Urinary bladder (tissue), 4 donors: ENCODE measurements around the gene SEMA3D. TPM values are rescaled to one million over a fixed set of nuclear protein-coding genes. Genes with fewer than 3 reads are reported as not detected.

ENCODE experiments used
- DNase-seq: peaks from one replicate; pipeline ENCODE4 v3.0.0-alpha.2; 2015; ENCODE audit errors: extremely low spot score
- H3K27ac ChIP-seq: one replicate; pipeline ENCODE4 v1.5.1; 2013; ENCODE audit warnings: low read depth, mild to moderate bottlenecking, moderate library complexity
- H3K36me3 ChIP-seq: one replicate; pipeline ENCODE4 v1.6.1; 2013; ENCODE audit warnings: mild to moderate bottlenecking, moderate library complexity; ENCODE audit not compliant: insufficient read depth
- H3K4me1 ChIP-seq: one replicate; pipeline ENCODE4 v1.6.1; 2013; ENCODE audit warnings: mild to moderate bottlenecking, moderate library complexity; ENCODE audit not compliant: insufficient read depth
- H3K4me3 ChIP-seq: one replicate; pipeline ENCODE4 v1.5.1; 2013; ENCODE audit warnings: low read depth, low read length
- whole genome bisulfite sequencing: extraction: QIAGEN DNeasy Blood & Tissue Kit; methylation state at CpG from one replicate; pipeline ENCODE4 v1.1.7; 2013; 5-methylcytosine and 5-hydroxymethylcytosine counted together
- polyA plus RNA-seq: library from polyadenylated mRNA; stranded (reverse); fragments of 200-250 nt; gene quantifications from one replicate; pipeline ENCODE4 v1.2.3, GENCODE V29; 2013
- total RNA-seq: library from RNA; depleted of rRNA; stranded (reverse); fragments of >200 nt; gene quantifications from one replicate; pipeline ENCODE4 v1.2.3, GENCODE V29; 2014
- donor health status: healthy with polysubstance abuse.
- donor health status: healthy.

SEMA3D gene
- total and polyA plus RNA-seq, 2 donors: 3.8 to 102 TPM

DNA sequence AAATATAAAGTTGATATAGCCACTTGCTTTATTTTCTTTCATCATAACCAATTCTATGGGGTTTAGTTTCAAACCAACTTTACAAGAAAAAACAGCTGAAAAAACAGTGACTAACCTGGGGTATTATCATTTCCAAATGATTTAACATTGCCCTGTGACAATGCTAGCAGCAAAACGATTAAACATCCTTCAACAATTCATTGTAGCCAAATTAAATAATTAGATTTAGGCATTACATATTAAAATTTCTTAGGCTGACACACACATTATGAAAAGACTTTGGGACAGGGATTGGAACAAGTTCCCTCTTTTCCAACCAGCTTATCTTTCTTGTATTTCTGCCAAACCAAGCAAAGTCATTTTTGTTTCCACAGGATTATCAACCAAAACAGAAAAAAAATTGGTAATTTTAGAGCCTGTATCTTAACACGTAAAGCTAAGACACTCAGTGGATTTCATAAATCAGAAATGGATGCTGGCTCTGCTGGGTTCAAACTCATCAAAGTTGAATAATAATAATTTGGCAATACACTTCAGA is 84.0 kb downstream of the SEMA3D start:
- WGBS: 15% methylated on average over 2 of the region's 2 CpGs
- H3K27ac ChIP-seq: no peak overlapping the region
- no peak overlapping the region for H3K4me3 ChIP-seq
- no peaks in the 10 kb centered on the region for H3K4me1 ChIP-seq
- no peaks in the 10 kb centered on the region for H3K36me3 ChIP-seq
- no peak for DNase-seq

DNA sequence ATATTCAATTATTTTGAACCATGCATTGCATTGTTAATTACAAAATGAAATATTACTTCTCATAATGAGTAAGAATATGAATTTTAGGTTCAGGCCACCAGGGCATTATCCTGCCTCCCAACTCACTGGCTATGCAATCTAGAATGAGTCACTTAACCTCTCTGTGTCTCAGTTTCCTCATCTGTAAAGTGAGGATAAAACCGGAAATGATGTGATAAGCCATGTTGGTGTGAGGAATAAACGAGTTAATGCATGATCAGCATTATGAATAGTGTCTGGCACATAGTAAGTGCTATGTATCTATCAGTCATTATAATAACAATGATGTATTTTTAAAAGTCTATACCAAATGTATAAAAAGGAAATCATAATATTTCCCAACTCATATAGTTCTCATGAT is 85.5 kb downstream of the SEMA3D start:
- Histone ChIP-seq H3K27ac (no peak overlapping the region), H3K4me3 (no peak overlapping the region), H3K36me3 (no peaks in the 10 kb centered on the region), H3K4me1 (no peaks in the 10 kb centered on the region)
- DNase-seq: no peak
- 91% methylated on average over 2 of the region's 2 CpGs for WGBS

DNA sequence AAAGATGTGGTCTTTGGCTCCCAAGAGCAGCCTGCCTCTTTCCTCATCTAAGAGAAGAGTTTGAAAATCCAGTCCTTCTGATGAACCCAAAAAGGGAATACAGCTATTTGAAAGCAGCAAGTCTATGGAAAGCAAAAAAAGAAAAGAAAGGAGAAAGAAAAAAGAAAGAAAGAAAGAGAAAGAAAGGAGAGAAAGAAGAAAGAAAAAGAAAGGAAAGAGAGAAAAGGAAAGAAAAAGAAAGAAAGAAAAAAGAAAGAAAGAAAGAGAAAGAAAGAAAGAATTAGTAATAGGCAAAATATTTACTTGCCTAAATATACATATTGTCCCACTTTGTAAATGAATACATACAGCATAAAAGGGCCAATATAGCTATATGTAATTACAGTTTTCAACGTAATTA is 89.0 kb downstream of the SEMA3D start:
- Histone ChIP-seq H3K36me3 (no peaks in the 10 kb centered on the region), H3K4me1 (no peaks in the 10 kb centered on the region), H3K27ac (no peak overlapping the region), H3K4me3 (no peak overlapping the region)
- no peak for DNase-seq
- WGBS: 95% methylated on average over 1 of the region's 1 CpG

DNA sequence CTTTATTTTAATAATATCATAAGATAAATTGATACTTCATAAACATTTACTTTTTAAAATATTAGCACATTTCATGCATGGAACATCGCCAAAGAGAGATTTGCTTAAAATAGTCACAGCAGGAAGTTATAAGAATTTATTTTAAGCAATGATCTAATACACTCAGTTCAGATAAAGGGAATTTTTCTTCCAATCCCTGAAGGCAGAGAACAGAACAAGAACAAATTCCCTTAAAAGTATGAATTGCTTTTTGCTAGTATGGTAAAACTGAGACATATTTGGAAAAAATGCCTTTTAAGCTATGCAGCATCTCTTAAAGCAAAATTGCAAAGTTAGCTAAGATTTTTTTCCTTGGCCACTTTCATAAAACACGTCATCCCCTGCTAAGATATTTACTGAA is 91.0 kb downstream of the SEMA3D start:
- no peaks in the 10 kb centered on the region for H3K4me1 ChIP-seq

DNA sequence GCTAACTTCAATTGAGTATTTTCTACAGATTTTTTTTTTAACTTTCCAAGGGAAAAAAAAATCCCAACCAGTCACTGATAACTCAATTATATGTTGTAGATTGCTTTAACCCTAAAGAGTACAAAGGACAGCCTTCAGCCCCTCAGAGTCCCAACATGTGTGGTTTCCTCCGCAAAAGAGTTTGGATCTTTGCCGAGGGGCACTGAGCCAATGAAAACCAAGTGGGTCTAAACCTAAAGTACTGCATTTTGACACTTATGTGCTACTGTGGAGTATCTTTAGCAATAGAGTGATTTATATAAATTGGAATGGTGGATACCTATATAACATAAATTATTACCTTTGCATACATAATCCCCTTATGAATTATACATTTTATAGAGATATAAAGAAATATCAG is 91.5 kb downstream of the SEMA3D start:
- no peak overlapping the region for H3K4me3 ChIP-seq
- H3K4me1 ChIP-seq: no peaks in the 10 kb centered on the region
- DNase-seq: no peak
- no peak overlapping the region for H3K27ac ChIP-seq
- H3K36me3 ChIP-seq: no peaks in the 10 kb centered on the region
- WGBS: 43% methylated on average over 2 of the region's 2 CpGs

More for the DNA sequence above, 91.0 kb downstream of the SEMA3D start:
- DNase-seq: no peak
- Histone ChIP-seq H3K4me3 (no peak overlapping the region), H3K36me3 (no peaks in the 10 kb centered on the region), H3K27ac (no peak overlapping the region)
- 43% methylated on average over 2 of the region's 2 CpGs for WGBS

DNA sequence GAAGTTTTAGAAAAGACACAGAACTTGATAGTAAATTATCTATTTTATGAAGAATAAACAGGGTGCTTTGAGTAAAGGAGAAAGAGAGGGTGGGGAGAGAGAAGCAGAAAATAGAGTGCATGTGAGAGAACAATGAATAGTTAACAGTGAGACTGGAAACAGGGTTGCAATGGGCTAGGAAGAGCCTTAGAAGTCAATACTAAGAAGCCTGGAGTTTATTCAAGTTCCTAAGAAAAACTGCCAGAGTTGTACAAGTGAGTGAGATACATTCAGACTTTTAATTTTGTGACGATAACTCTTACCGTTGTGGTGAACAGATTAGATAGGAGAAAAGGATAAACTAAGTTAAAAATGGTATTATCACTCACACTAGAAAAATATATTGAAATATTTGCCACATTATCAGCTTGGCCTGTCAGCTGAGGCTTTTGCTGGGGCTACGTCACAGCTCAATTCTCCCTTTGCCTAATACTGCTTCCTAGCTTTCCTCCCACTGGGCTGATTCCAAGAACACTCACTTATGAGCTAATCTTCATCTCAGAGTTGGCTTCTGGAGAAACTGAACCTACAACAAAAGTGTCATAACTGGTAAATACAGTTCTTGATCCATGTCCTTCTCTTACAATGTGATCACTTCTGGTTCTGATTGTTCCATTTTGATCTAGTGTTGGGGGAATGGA is 92.7 kb downstream of the SEMA3D start:
- DNase-seq: no peak
- Histone ChIP-seq H3K4me1 (no peaks in the 10 kb centered on the region), H3K27ac (no peak overlapping the region), H3K4me3 (no peak overlapping the region), H3K36me3 (no peaks in the 10 kb centered on the region)
- 26% methylated on average over 3 of the region's 3 CpGs for WGBS

DNA sequence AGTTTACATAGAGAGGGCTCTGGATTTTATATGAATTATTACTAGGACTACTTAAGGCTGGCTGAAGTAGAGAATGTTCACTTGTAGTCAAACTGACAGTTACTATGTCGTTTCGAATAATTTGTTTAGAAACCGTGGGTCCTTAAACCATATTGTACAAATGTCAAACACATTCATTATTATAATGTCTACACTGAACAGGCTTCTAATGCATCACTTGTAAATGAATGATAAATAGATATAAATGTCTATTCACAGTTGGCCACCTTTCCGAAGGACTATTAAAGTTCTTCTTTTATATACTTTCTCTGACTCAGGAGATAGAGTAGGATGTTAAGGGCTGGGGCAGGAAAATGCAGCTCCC is 95.3 kb downstream of the SEMA3D start:
- no peaks in the 10 kb centered on the region for H3K36me3 ChIP-seq
- 57% methylated on average over 4 of the region's 4 CpGs for WGBS
- no peaks in the 10 kb centered on the region for H3K4me1 ChIP-seq
- H3K27ac ChIP-seq: no peak overlapping the region
- no peak for DNase-seq
- no peak overlapping the region for H3K4me3 ChIP-seq

DNA sequence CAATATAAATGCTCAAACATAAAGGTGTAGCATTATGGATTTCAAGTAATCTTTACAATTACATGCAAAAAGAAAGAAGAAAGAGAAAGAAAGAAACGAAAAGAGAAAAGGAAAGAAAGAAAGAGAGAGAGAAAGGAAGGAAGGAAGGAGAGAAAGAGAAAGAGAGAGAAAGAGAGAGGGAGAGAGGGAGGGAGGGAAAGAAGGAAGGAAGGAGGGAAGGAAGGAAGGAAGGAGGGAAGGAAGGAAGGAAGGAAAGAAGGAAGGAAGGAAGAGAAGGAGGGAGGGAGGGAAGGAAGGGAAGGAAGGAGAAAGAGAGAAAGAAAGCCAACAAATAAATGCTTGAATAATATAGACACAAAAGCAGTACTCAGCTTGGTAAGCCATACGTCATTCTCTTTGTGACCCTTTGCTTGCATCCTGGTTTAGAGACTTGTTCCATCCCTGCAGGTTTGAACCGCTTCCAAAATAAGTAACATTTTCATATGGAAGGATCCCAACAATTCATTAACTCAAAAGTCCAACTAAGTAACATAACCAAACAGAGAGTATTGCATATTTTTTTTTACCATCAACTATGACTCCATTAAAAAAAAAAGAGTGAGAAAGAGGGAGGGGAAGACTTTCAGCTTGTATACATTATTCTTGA is 95.8 kb downstream of the SEMA3D start:
- WGBS: 68% methylated on average over 3 of the region's 3 CpGs
- Histone ChIP-seq H3K27ac (no peak overlapping the region), H3K36me3 (no peaks in the 10 kb centered on the region), H3K4me1 (no peaks in the 10 kb centered on the region), H3K4me3 (no peak overlapping the region)
- DNase-seq: no peak

DNA sequence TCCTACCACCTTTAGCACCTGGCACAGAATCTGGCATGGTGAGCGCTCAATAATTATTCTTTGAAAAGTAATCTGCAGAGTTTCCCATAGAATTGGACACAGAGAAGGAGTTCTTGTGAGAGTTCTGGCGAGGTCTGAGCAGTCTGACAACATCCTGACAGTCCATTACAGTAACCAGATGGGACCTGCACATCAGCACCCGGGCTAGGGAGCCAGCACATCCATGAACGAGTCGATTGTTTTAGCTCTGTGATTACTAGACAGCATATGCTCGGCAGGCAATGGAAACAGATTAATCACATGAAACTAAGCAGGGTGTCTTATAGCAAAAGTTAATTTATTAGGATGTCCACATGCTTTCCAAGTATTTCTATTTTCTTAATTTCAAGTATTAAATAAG is 96.7 kb downstream of the SEMA3D start:
- Histone ChIP-seq H3K36me3 (no peaks in the 10 kb centered on the region), H3K4me1 (no peaks in the 10 kb centered on the region), H3K27ac (no peak overlapping the region), H3K4me3 (no peak overlapping the region)
- 45% methylated on average over 6 of the region's 6 CpGs for WGBS
- no peak for DNase-seq

DNA sequence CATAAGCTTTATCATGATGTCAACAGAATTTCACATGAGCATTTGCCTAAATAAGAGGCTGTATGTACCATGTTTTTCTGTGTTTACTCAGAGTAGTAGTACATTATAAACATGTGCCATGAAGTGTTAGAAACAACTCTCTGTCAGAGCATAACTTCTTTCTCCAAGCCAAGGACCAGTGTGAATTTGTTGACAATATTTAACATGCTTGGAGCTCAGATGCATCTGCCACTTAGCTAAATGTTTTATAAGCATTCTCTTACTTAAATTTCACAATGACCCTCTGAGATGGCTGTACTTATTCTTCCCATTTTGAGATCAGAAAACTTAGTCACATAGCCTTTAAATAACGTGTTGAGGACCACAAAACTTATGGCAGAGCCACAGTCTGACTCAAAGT is 105.0 kb downstream of the SEMA3D start:
- H3K4me3 ChIP-seq: no peak overlapping the region
- no peak for DNase-seq
- 73% methylated on average over 1 of the region's 1 CpG for whole genome bisulfite sequencing
- no peak overlapping the region for H3K27ac ChIP-seq
- H3K36me3 ChIP-seq: no peaks in the 10 kb centered on the region
- H3K4me1 ChIP-seq: no peaks in the 10 kb centered on the region

DNA sequence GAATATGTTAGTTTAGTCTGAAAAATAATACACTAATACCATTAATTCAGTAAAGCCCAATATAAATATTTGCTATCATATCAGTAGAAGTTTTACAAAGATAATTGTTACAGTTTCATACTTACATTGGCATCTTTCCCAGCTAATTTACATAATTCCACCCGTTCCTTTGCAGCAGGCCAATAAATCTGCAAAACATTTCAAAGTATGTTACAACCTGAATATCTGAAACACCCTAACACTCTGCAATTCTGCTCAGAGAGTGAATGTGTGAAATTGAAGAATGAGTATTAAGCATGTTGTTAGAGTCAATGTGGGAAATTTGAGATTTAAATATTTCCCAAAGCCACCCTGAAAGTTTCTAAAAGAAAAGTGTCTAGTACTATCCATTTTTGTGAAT is 105.5 kb downstream of the SEMA3D start:
- Histone ChIP-seq H3K27ac (no peak overlapping the region), H3K36me3 (no peaks in the 10 kb centered on the region), H3K4me3 (no peak overlapping the region), H3K4me1 (no peaks in the 10 kb centered on the region)
- WGBS: 26% methylated on average over 1 of the region's 1 CpG
- no peak for DNase-seq

DNA sequence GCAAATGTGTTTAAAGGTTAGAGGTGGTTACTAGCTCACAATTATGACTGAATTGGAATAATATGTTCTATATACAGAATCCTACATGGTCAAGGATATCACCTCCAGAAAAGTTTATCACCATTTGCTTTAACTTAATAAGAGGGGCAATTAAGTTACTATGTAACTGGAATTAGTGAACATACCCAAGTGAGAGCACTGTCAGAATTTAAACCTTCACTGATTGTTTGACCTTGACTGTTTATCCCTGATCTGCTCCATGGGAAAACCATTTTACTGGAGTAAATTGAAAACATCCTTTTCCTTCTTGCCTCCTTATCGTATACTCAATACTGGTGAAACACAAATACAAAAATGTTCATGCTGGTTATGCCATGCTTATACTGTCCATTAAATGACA is 107.4 kb downstream of the SEMA3D start:
- no peak for DNase-seq
- no peaks in the 10 kb centered on the region for H3K36me3 ChIP-seq
- H3K4me3 ChIP-seq: no peak overlapping the region
- H3K27ac ChIP-seq: no peak overlapping the region
- WGBS: 85% methylated on average over 1 of the region's 1 CpG
- no peaks in the 10 kb centered on the region for H3K4me1 ChIP-seq

DNA sequence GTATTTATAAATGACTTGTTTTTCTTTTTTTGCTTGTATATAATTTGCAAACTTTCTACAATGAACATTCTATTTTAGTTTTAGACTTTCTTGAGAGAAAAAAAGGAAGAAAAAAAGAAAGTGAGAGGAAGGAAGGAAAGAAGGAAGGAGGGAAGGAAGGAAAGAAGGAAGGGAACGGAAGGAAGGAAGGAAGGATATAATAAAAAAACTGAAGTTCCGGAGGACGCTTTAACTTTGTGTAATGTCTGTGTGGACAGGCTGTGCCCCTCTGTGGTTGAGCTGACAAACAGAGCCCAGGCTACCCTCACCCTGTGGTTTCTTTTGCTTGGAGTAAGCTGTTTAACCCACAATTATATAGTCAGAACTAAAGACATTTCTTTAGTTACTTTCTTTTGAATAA is 108.7 kb downstream of the SEMA3D start:
- DNase-seq: no peak
- Histone ChIP-seq H3K36me3 (no peaks in the 10 kb centered on the region), H3K27ac (no peak overlapping the region), H3K4me1 (no peaks in the 10 kb centered on the region), H3K4me3 (no peak overlapping the region)
- WGBS: 76% methylated on average over 3 of the region's 3 CpGs

DNA sequence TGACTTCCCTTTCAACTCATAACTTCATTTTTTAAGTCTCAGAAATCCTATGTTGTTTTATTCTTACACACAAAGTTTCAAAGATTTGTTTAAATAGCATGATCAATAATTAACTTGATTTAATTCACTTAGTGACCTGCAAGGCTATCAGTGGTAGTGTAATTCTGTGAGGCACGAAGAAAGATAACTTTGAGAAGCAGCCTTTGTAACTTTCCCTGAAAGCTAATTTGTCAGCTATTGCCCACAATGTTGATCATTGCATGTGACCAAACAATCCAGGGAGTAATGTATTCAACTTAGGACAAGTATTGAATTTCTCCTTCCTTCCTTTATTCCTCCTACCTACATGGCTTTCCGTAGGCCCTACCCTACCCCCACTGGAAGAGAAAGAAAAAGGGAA is 111.0 kb downstream of the SEMA3D start:
- no peak overlapping the region for H3K27ac ChIP-seq
- no peaks in the 10 kb centered on the region for H3K4me1 ChIP-seq
- no peak for DNase-seq
- no peak overlapping the region for H3K4me3 ChIP-seq
- WGBS: 88% methylated on average over 2 of the region's 2 CpGs
- H3K36me3 ChIP-seq: no peaks in the 10 kb centered on the region
